Activated B cell treated with CpG ODN at 0.5 μM for 24 hours (primary cell): ENCODE measurements around the gene FKBP3. TPM values are rescaled to one million over a fixed set of nuclear protein-coding genes. Genes with fewer than 3 reads are reported as not detected.
"Not testable (repeated sequence)": the region's sequence is repeated elsewhere in the genome, so short reads cannot be mapped to it uniquely, and the experiment has no call there.

Experiments used
- ATAC-seq: fragments of 200-7000 bp; cut with Tn5 transposase; one replicate; pipeline ENCODE4 v1.10.0; 2021; ENCODE audit warnings: low read depth, mild to moderate bottlenecking, moderate library complexity
- CTCF ChIA-PET: fragments of 350-600 bp; sonication (Branson Sonifier 250); formaldehyde crosslinking; loops from one replicate; lab custom pipeline; 2021; ENCODE audit warnings: antibody characterized with exemption; lab: Charles Lee
- POLR2A ChIA-PET: fragments of 350-600 bp; sonication (Branson Sonifier 250); formaldehyde crosslinking; loops from one replicate; lab custom pipeline; 2021; ENCODE audit warnings: antibody characterized with exemption; lab: Charles Lee
- DNase-seq: peaks from one replicate; pipeline ENCODE4 v3.0.0; 2022
- H3K27ac Mint-ChIP-seq: one replicate; pipeline ENCODE4 v1.8.0; 2020; ENCODE audit warnings: mixed read lengths
- H3K27me3 Mint-ChIP-seq: one replicate; pipeline ENCODE4 v1.8.0; 2021; ENCODE audit warnings: mixed read lengths
- H3K36me3 Mint-ChIP-seq: one replicate; pipeline ENCODE4 v1.8.0; 2021; ENCODE audit warnings: low read depth, mixed read lengths
- H3K4me1 Mint-ChIP-seq: one replicate; pipeline ENCODE4 v1.8.0; 2021; ENCODE audit warnings: mixed read lengths
- H3K4me3 Mint-ChIP-seq: one replicate; pipeline ENCODE4 v1.8.0; 2020; ENCODE audit warnings: mild to moderate bottlenecking, mixed read lengths
- H3K9me3 Mint-ChIP-seq: one replicate; pipeline ENCODE4 v1.8.0; 2020; ENCODE audit warnings: mixed read lengths
- intact Hi-C: fragments of 100-400 bp; cut with micrococcal nuclease; formaldehyde crosslinking; loops from one replicate; pipeline ENCODE4 v1.15.1; 2024
- total RNA-seq: library from RNA; stranded (reverse); gene quantifications from 2 replicates; pipeline ENCODE4 v1.2.3, GENCODE V29; 2022
- TF ChIP-seq, protein P1 (sequence below): fragments of 200-600 bp; IDR thresholded peaks from one replicate; pipeline ENCODE4 v1.8.0; 2022; ENCODE audit warnings: antibody characterized with exemption, mild to moderate bottlenecking

The FKBP3 gene
- total RNA-seq, 1 donor from 2014 or later: 58.3 TPM

DNA sequence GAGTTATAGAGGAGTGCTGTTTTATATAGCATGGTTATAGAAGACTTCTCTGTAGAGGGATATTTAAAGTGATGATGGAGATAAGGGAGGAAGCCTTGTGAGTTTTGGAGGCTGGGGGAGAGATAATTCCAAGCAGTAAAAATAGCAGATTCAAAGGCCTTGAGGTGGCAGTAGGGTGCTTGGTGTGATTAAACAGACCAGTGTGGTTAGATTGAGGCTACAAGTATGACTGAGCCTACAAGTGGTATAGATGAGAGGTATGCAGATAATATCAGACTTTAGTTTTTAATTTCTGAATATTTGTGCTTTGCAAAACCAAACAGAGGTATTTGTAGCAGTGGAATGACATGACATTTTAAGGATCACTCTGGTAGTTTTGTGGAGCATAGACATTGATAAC, 21.8 kb upstream of the FKBP3 start:
- no peak for DNase-seq
- intact Hi-C loops: no loop called here
- H3K4me1 Mint-ChIP-seq: no peaks in the 10 kb centered on the region
- POLR2A ChIA-PET: no interaction called here
- CTCF ChIA-PET: no interaction called here
- TF ChIP-seq, protein P1, sequence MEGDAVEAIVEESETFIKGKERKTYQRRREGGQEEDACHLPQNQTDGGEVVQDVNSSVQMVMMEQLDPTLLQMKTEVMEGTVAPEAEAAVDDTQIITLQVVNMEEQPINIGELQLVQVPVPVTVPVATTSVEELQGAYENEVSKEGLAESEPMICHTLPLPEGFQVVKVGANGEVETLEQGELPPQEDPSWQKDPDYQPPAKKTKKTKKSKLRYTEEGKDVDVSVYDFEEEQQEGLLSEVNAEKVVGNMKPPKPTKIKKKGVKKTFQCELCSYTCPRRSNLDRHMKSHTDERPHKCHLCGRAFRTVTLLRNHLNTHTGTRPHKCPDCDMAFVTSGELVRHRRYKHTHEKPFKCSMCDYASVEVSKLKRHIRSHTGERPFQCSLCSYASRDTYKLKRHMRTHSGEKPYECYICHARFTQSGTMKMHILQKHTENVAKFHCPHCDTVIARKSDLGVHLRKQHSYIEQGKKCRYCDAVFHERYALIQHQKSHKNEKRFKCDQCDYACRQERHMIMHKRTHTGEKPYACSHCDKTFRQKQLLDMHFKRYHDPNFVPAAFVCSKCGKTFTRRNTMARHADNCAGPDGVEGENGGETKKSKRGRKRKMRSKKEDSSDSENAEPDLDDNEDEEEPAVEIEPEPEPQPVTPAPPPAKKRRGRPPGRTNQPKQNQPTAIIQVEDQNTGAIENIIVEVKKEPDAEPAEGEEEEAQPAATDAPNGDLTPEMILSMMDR: no peak
- H3K36me3 Mint-ChIP-seq: peaks cover 12% of the 10 kb centered on the region
- H3K4me3 Mint-ChIP-seq: no peak overlapping the region
- ATAC-seq: no peak
- no peaks in the 10 kb centered on the region for H3K9me3 Mint-ChIP-seq
- H3K27ac Mint-ChIP-seq: no peak overlapping the region
- no peaks in the 10 kb centered on the region for H3K27me3 Mint-ChIP-seq

DNA sequence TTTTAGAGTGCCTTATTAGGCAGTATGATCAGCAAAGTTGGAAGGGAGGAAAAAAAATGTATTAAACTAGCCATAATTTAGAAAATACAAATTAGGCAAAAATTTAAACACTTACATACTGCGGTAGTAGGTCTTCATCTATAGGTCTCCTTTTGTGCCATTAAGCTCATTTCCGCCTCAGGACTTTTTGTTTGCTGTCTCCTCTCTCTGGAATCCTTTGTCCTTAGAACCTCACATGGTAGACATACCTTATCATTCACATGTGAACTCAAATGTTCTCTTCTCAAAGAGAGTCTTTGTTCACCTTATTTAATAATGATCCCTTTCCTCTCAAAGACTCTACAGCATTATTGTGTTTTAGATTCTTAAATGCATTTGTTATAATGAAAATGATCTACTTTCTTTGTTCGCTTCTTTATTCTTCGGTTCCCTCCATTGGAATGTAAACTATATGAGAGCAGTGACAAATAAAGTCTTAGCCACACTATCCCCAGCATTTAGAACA, 16.2 kb upstream of the FKBP3 start:
- H3K4me3 Mint-ChIP-seq: no peak overlapping the region
- H3K4me1 Mint-ChIP-seq: peaks cover 2% of the 10 kb centered on the region
- ATAC-seq: no peak
- TF ChIP-seq, protein P1: no peak
- CTCF ChIA-PET: no interaction called here
- no peaks in the 10 kb centered on the region for H3K9me3 Mint-ChIP-seq
- no peak overlapping the region for H3K27ac Mint-ChIP-seq
- H3K36me3 Mint-ChIP-seq: peaks cover 26% of the 10 kb centered on the region
- POLR2A ChIA-PET: no interaction called here
- no peaks in the 10 kb centered on the region for H3K27me3 Mint-ChIP-seq
- intact Hi-C loops: no loop called here
- no peak for DNase-seq

DNA sequence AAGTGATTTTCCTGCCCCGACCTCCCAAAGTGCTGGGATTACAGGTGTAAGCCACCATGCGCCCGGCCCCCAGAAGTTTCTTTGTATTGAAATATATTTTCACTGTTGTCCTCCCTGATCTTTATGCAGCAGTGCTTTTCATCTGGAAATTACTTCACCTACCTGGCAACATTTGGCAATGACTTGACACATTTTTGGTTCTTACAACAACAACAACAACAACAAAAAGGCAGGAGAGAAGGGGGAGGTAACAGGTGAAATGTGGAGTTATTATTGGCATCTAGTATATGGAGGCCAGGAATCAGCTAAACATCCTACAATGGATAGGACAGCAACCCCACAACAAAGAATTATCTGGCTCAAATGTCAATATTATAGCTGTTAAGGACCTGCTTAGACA, 15.3 kb upstream of the FKBP3 start:
- Mint-ChIP-seq H3K4me1 (peaks cover 7% of the 10 kb centered on the region), H3K4me3 (no peak overlapping the region), H3K36me3 (peaks cover 25% of the 10 kb centered on the region), H3K27me3 (no peaks in the 10 kb centered on the region), H3K27ac (no peak overlapping the region), H3K9me3 (no peaks in the 10 kb centered on the region)
- ChIA-PET CTCF (no interaction called here), POLR2A (no interaction called here)
- TF ChIP-seq, protein P1: no peak
- no peak for ATAC-seq
- intact Hi-C loops: no loop called here
- DNase-seq: no peak

DNA sequence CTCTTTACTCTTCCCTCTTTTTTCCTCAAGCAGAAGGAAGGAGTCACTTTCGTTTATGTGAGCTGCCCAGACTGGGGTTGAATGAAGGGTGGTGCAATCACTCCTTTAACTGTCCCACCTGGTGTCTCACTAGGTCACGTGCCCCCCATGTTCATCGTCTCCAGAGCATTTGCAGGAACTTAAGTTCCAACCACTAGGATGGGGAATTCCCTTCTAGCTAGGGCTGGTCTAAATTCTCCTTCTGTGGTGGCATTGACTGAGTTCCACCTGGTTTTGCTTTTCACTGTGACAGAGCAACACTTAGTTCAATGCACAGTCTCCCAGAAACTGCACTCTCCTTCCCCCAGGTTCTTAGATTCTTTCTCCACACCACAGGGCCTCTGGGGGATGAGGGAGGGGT, 10.9 kb upstream of the FKBP3 start:
- POLR2A ChIA-PET: no interaction called here
- peaks cover 18% of the 10 kb centered on the region for H3K4me1 Mint-ChIP-seq
- no peaks in the 10 kb centered on the region for H3K27me3 Mint-ChIP-seq
- peaks cover 11% of the 10 kb centered on the region for H3K36me3 Mint-ChIP-seq
- TF ChIP-seq, protein P1: no peak
- intact Hi-C loops: no loop called here
- H3K9me3 Mint-ChIP-seq: no peaks in the 10 kb centered on the region
- ATAC-seq (no peak), DNase-seq (no peak)
- no peak overlapping the region for H3K27ac Mint-ChIP-seq
- CTCF ChIA-PET: no interaction called here
- H3K4me3 Mint-ChIP-seq: no peak overlapping the region

DNA sequence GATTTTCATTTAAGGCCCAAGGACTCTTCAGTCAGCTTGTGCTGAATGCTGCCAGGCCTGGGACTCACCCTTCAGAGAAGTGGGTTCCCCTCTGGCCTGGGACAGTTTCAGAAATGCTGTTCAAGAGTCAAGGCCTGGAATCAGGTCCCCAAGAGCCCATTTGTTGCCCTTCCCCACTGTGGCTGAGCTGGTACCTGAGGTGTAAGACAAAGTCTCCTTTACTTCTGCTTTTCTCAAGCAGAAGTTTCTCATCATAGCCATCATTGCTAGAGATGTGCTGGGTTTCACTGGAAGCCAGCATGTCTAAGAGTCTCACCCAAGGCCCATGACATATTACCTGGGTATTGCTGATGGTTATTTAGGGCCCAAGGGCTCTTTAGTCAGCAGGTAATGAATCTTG, 10.4 kb upstream of the FKBP3 start:
- TF ChIP-seq, protein P1: no peak
- peaks cover 8% of the 10 kb centered on the region for H3K36me3 Mint-ChIP-seq
- H3K4me1 Mint-ChIP-seq: peaks cover 18% of the 10 kb centered on the region
- ChIA-PET POLR2A (no interaction called here), CTCF (no interaction called here)
- ATAC-seq (no peak), DNase-seq (no peak)
- H3K27ac Mint-ChIP-seq: no peak overlapping the region
- no peaks in the 10 kb centered on the region for H3K27me3 Mint-ChIP-seq
- intact Hi-C loops: no loop called here
- no peaks in the 10 kb centered on the region for H3K9me3 Mint-ChIP-seq
- no peak overlapping the region for H3K4me3 Mint-ChIP-seq

DNA sequence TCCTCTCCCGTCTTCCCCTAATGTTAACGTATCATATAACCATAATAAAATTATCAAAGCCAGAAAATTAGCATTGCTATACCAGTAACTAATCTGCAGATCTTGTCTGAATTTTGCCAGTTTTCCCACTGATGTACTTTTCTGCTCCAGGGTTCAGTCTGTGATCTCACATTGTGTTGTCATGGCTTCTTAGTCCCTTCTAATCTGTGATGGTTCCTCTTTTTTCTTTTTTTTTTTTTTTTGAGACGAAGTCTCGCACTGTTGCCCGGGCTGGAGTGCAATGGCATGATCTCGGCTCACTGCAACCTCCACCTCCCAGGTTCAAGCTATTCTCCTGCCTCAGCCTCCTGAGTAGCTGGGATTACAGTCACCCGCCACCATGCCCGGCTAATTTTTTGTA, 7.8 kb upstream of the FKBP3 start:
- H3K9me3 Mint-ChIP-seq, intact Hi-C loops, H3K4me3 Mint-ChIP-seq, POLR2A ChIA-PET, H3K36me3 Mint-ChIP-seq, DNase-seq, H3K27me3 Mint-ChIP-seq, H3K27ac Mint-ChIP-seq, CTCF ChIA-PET: not testable (repeated sequence)
- ATAC-seq: peak; percentile 70
- H3K4me1 Mint-ChIP-seq: peaks cover 32% of the 10 kb centered on the region
